KMS-11 (cell line): Measurements from ENCODE around the gene LRRC4B.
"Not testable (repeated sequence)": the region's sequence is repeated elsewhere in the genome, so short reads cannot be mapped to it uniquely, and the experiment has no call there.

Experiments used
- H2AFZ ChIP-seq: fragments of 200-600 bp; sonication (generic); 2 replicates; pipeline ENCODE4 v1.6.1; 2016; ENCODE audit warnings: antibody characterized with exemption, mixed run types, low read depth
- H3K27ac ChIP-seq: fragments of 200-600 bp; sonication (generic); 2 replicates; pipeline ENCODE4 v1.6.1; 2016; ENCODE audit warnings: mild to moderate bottlenecking, mixed run types
- H3K27me3 ChIP-seq: fragments of 200-600 bp; sonication (generic); 2 replicates; pipeline ENCODE4 v1.6.1; 2017; ENCODE audit warnings: mild to moderate bottlenecking, low read depth, mixed run types, moderate library complexity; ENCODE audit not compliant: insufficient read depth
- H3K36me3 ChIP-seq: fragments of 200-600 bp; sonication (generic); 2 replicates; pipeline ENCODE4 v1.6.1; 2017; ENCODE audit warnings: mild to moderate bottlenecking, mixed run types; ENCODE audit not compliant: insufficient read depth
- H3K4me1 ChIP-seq: fragments of 200-600 bp; sonication (generic); 2 replicates; pipeline ENCODE4 v1.6.1; 2016; ENCODE audit warnings: mild to moderate bottlenecking, low read depth, mixed run types; ENCODE audit not compliant: poor library complexity, severe bottlenecking
- H3K4me2 ChIP-seq: fragments of 200-600 bp; sonication (generic); 2 replicates; pipeline ENCODE4 v1.7.0; 2016; ENCODE audit warnings: mild to moderate bottlenecking, mixed run types
- H3K4me3 ChIP-seq: fragments of 200-600 bp; sonication (generic); IDR thresholded peaks from 2 replicates; pipeline ENCODE4 v1.6.1; 2017; ENCODE audit warnings: low read depth, low read length, mixed read lengths; ENCODE audit not compliant: insufficient read depth
- H3K79me2 ChIP-seq: fragments of 200-600 bp; sonication (generic); 2 replicates; pipeline ENCODE4 v1.6.1; 2016; ENCODE audit warnings: low read depth, mixed run types; ENCODE audit not compliant: insufficient read depth
- H3K9ac ChIP-seq: fragments of 200-600 bp; sonication (generic); 2 replicates; pipeline ENCODE4 v1.6.1; 2016; ENCODE audit warnings: mild to moderate bottlenecking, mixed run types
- H4K20me1 ChIP-seq: fragments of 200-600 bp; sonication (generic); 2 replicates; pipeline ENCODE4 v1.6.1; 2016; ENCODE audit warnings: mild to moderate bottlenecking, mixed run types; ENCODE audit not compliant: insufficient read depth
- TF ChIP-seq, protein P1 (sequence below): fragments of 200-600 bp; sonication (generic); conservative IDR thresholded peaks from 2 replicates; pipeline ENCODE4 v1.6.1; 2017; ENCODE audit warnings: low read depth, mild to moderate bottlenecking, antibody characterized with exemption, low read length, moderate library complexity, mixed read lengths

The LRRC4B gene

DNA sequence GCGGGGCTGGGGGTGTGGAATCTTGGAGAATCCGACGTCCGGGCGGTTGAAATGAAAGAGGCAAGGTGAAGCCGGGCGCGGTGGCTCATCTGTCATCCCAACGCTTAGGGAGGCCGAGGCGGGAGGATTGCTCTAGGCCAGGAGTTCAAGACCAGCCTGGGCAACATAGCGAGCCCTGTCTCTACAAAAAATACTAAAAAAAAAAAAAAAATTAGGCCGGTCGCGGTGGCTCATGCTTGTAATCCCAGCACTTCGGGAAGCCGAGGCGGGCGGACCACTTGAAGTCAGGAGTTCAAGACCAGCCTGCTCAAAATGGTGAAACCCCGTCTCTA is 91.4 kb downstream of the LRRC4B start:
- TF ChIP-seq, protein P1, sequence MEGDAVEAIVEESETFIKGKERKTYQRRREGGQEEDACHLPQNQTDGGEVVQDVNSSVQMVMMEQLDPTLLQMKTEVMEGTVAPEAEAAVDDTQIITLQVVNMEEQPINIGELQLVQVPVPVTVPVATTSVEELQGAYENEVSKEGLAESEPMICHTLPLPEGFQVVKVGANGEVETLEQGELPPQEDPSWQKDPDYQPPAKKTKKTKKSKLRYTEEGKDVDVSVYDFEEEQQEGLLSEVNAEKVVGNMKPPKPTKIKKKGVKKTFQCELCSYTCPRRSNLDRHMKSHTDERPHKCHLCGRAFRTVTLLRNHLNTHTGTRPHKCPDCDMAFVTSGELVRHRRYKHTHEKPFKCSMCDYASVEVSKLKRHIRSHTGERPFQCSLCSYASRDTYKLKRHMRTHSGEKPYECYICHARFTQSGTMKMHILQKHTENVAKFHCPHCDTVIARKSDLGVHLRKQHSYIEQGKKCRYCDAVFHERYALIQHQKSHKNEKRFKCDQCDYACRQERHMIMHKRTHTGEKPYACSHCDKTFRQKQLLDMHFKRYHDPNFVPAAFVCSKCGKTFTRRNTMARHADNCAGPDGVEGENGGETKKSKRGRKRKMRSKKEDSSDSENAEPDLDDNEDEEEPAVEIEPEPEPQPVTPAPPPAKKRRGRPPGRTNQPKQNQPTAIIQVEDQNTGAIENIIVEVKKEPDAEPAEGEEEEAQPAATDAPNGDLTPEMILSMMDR, result no peak
- Histone ChIP-seq H3K36me3 (no peaks in the 10 kb centered on the region), H3K4me2 (peak overlapping the region; percentile 65), H3K27ac (peak overlapping the region; percentile 65), H3K4me1 (peaks cover 5% of the 10 kb centered on the region), H3K4me3 (peak overlapping the region; percentile 32), H3K9ac (peak overlapping the region; percentile 77), H3K27me3 (peaks cover 8% of the 10 kb centered on the region; the same call in 1 of the 2 replicates), H2AFZ (peak overlapping the region; percentile 86), H4K20me1 (no peaks in the 10 kb centered on the region), H3K79me2 (peaks cover 17% of the 10 kb centered on the region; the same call in 1 of the 2 replicates)

DNA sequence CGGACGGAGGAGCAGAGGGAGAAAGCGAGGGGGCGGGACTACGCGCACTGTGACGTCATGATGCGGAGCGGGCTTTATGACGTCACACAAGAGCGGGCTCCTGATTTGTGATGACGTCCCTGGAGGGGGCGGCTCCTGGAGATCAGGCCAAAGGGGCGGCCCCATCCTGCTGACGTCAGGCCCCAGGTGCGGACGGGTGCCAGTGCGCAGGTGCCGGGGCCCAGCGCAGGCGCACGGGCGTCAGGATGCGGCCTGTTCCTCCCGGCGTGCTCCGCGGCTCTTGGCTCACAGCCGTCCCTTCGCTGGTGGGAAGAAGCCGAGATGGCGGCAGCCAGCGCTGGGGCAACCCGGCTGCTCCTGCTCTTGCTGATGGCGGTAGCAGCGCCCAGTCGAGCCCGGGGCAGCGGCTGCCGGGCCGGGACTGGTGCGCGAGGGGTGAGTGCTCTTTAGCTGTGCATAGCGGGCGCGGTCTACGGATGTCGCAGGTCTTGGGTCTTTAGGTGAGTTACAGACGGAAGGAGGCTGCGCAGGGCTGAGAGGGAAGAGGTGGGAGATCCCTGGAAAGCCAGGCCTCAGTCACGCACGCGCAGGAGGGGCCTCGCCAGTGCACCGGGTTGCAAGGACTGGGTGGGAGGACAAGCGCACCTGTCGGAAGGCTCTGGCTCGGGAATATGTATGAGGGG is 91.9 kb downstream of the LRRC4B start, which contains the start of the genes EMC10 and GARIN5A:
Gene EMC10 (plus strand): TSS at position 284 of the 683 bp plus-strand sequence. CDS start 38 bp downstream, at position 322.
Gene GARIN5A (minus strand): TSS at position 625 of the 683 bp plus-strand sequence. CDS start 460 bp downstream, at position 165.
- H3K27me3 ChIP-seq, result peaks cover 8% of the 10 kb centered on the region; the same call in 1 of the 2 replicates
- peak within 1 kb of the TSS; percentile 65 for H3K4me2 ChIP-seq
- H4K20me1 ChIP-seq, result no peaks in the 10 kb centered on the region
- H3K4me1 ChIP-seq, result peaks cover 5% of the 10 kb centered on the region
- H3K4me3 ChIP-seq, result peak within 1 kb of the TSS; percentile 32
- H3K9ac ChIP-seq, result peak within 1 kb of the TSS; percentile 77
- peak within 1 kb of the TSS; percentile 86 for H2AFZ ChIP-seq
- H3K27ac ChIP-seq, result peak within 1 kb of the TSS; percentile 65
- peaks cover 17% of the 10 kb centered on the region; the same call in 1 of the 2 replicates for H3K79me2 ChIP-seq
- TF ChIP-seq, protein P1, result no peak
- no peaks in the 10 kb centered on the region for H3K36me3 ChIP-seq

DNA sequence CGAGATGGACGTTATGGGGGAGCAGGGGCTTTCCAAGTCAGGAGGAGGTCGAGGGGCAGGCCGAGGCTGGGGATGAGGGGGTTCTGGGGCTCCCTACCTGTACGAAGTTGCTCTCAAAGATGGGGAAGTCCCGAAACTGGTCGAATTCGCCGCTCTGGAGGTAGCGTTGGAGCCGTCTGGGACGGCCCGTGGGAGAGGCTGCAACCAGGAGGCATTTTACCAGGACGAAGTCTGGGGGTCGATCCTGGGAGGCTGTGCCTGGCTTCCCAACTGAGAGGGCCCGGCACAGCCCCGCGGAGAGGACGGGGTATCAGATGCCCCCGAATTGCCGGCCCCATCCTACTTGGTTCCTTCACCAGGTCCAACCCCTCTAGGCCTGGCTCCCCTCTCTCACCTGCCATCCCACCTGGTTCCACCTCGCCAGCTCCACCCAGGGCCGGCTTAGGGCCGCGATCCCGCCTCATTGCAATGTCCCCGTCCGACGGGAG is 92.5 kb downstream of the LRRC4B start:
- Histone ChIP-seq H3K79me2 (peaks cover 17% of the 10 kb centered on the region; the same call in 1 of the 2 replicates), H3K36me3 (no peaks in the 10 kb centered on the region), H2AFZ (peak overlapping the region; percentile 86; the same call in 1 of the 2 replicates), H3K4me1 (peaks cover 5% of the 10 kb centered on the region), H3K4me3 (no peak overlapping the region), H3K27me3 (peaks cover 8% of the 10 kb centered on the region; the same call in 1 of the 2 replicates), H3K4me2 (no peak overlapping the region), H3K9ac (no peak overlapping the region), H3K27ac (no peak overlapping the region; the same call in 1 of the 2 replicates), H4K20me1 (no peaks in the 10 kb centered on the region)
- TF ChIP-seq, protein P1, result no peak

DNA sequence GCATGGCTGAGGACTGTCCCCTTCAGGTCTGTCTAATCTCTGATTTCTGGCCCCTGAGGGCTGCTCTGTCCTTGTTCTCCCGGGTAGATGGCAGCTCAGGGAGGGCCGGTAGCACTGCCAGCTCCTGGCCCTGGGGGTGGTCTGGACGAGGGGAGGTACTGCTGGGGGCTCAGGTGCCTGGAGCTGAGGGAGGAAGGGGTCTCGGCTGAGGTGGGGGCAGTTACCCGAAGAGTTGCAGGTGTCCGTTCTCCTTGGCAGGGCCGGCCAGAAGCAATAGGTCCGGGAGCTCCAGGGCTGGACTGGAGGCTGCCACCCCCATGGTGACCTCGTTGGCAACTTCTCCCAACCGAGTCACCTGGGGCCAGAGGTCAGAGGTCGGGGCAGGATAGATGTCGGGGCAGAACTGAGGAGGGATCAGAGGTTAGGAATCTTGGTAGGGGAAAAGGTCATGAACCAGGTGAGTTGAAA is 93.1 kb downstream of the LRRC4B start:
- H3K4me2 ChIP-seq, result no peak overlapping the region
- no peaks in the 10 kb centered on the region for H4K20me1 ChIP-seq
- H3K36me3 ChIP-seq, result no peaks in the 10 kb centered on the region
- H3K9ac ChIP-seq, result no peak overlapping the region
- no peak overlapping the region for H2AFZ ChIP-seq
- H3K27ac ChIP-seq, result no peak overlapping the region
- H3K27me3 ChIP-seq, result peaks cover 10% of the 10 kb centered on the region
- TF ChIP-seq, protein P1, result no peak
- H3K4me1 ChIP-seq, result peaks cover 5% of the 10 kb centered on the region
- H3K4me3 ChIP-seq, result no peak overlapping the region
- H3K79me2 ChIP-seq, result peaks cover 17% of the 10 kb centered on the region; the same call in 1 of the 2 replicates

DNA sequence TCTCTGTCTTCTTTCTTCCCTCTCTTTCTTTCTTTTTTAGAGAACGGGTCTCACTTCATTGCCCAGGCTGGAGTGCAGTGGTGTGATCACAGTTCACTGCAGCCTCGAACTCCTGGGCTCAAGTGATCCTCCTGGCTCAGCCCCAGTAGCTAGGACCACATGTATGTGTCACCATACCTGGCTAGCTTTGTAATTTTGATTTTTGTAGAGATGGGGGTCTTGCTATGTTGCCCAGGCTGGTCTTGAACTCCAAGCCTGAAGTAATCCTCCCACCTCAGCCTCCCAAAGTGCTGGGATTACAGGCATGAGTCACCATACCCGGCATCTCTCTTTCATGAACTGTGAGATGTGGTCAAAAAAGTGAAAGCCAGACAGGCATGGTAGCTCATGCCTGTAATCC is 94.9 kb downstream of the LRRC4B start:
- not testable (repeated sequence) for H3K36me3 ChIP-seq, H4K20me1 ChIP-seq, H3K27ac ChIP-seq, H3K4me1 ChIP-seq, H2AFZ ChIP-seq, H3K9ac ChIP-seq, H3K4me2 ChIP-seq, H3K4me3 ChIP-seq
- H3K27me3 ChIP-seq, result peaks cover 24% of the 10 kb centered on the region
- H3K79me2 ChIP-seq, result peaks cover 14% of the 10 kb centered on the region; the same call in 1 of the 2 replicates
